DND-41 (cell line): ENCODE data around the gene SGK1.

Experiments used
- CTCF ChIP-seq: IDR thresholded peaks from 2 replicates; pipeline ENCODE4 v1.5.1; 2012; ENCODE audit warnings: borderline replicate concordance, low read length, moderate library complexity, mild to moderate bottlenecking; ENCODE audit not compliant: poor library complexity, severe bottlenecking; ENCODE audit errors: extremely low read depth
- EZH2 ChIP-seq: IDR thresholded peaks from 3 replicates; pipeline ENCODE4 v1.6.1; 2012; ENCODE audit warnings: borderline replicate concordance, low read depth, mild to moderate bottlenecking, moderate library complexity, low read length, inconsistent platforms; ENCODE audit not compliant: severe bottlenecking

- TF ChIP-seq CTCF: no peak
- no peak for TF ChIP-seq EZH2
Observed at GRCh38 chr6:134358320-134358719, 40.4 kb upstream of the SGK1 start.
